Stimulated activated CD4-positive, alpha-beta T cell treated with anti-CD3 and anti-CD28 coated beads, Interleukin-15, amount 100 ng/mL, for 48 hours (primary cell): ENCODE data around the gene AAR2.
A peak's percentile ranks its signal among the peaks of the same experiment; 100 is the strongest.

Experiments used
- DNase-seq, 2 donors: peaks; one replicate each; pipeline ENCODE4 v3.0.0-alpha.2; 2020; ENCODE audit warnings: low read depth in 2 of 2

Gene AAR2

GRCh38 chr20:36235892-36236785 is at the start of gene AAR2:
TSS of gene AAR2 (plus strand) at chr20:36236478. CDS start at chr20:36239869, 3,391 bp downstream.
- DNase-seq = peak; percentile 71 to 78

- DNase-seq = no peak
Observed at GRCh38 chr20:36193977-36194712, 42.1 kb upstream of the AAR2 start.

- no peak for DNase-seq
Observed at GRCh38 chr20:36196676-36197075, 39.6 kb upstream of the AAR2 start.

GRCh38 chr20:36197271-36197670 is 39.0 kb upstream of the AAR2 start:
- no peak for DNase-seq

GRCh38 chr20:36199345-36200257 is 36.7 kb upstream of the AAR2 start:
- peak; percentile 45 to 71 for DNase-seq

- DNase-seq = no peak
Observed at GRCh38 chr20:36200451-36200850, 35.8 kb upstream of the AAR2 start.

- DNase-seq = no peak
Observed at GRCh38 chr20:36201198-36201597, 35.1 kb upstream of the AAR2 start.

- DNase-seq = peak; percentile 55 to 64
Observed at GRCh38 chr20:36202891-36203338, 33.4 kb upstream of the AAR2 start.

- DNase-seq = no peak
Observed at GRCh38 chr20:36203861-36204260, 32.4 kb upstream of the AAR2 start.

- DNase-seq = no peak
Observed at GRCh38 chr20:36205026-36205425, 31.3 kb upstream of the AAR2 start.

- no peak for DNase-seq
Observed at GRCh38 chr20:36206068-36206467, 30.2 kb upstream of the AAR2 start.

GRCh38 chr20:36206641-36207040 is 29.6 kb upstream of the AAR2 start:
- no peak for DNase-seq

GRCh38 chr20:36207602-36208001 is 28.7 kb upstream of the AAR2 start:
- DNase-seq = no peak

GRCh38 chr20:36208257-36208656 is 28.0 kb upstream of the AAR2 start:
- DNase-seq = no peak

GRCh38 chr20:36210436-36211021 is 25.7 kb upstream of the AAR2 start:
- no peak for DNase-seq

GRCh38 chr20:36213362-36213761 is 22.9 kb upstream of the AAR2 start:
- no peak for DNase-seq

- DNase-seq = no peak
Observed at GRCh38 chr20:36214684-36215256, 21.5 kb upstream of the AAR2 start.

- DNase-seq = no peak
Observed at GRCh38 chr20:36215778-36216177, 20.5 kb upstream of the AAR2 start.

- DNase-seq = no peak
Observed at GRCh38 chr20:36216314-36217025, 19.8 kb upstream of the AAR2 start.

GRCh38 chr20:36217226-36217625 is 19.1 kb upstream of the AAR2 start:
- DNase-seq = no peak
